Epithelial cell of proximal tubule (primary cell): ENCODE measurements around the gene PPM1J. TPM values are rescaled to one million over a fixed set of nuclear protein-coding genes. Genes with fewer than 3 reads are reported as not detected.

ENCODE experiments used
- DNase-seq: peaks from one replicate; pipeline ENCODE4 v3.0.0-alpha.2; 2011; ENCODE audit warnings: low read depth
- H3K4me3 ChIP-seq: 2 replicates; pipeline ENCODE4 v1.5.1; 2011; ENCODE audit warnings: low read depth, mild to moderate bottlenecking, low read length
- CTCF ChIP-seq: conservative IDR thresholded peaks from 2 replicates; pipeline ENCODE4 v1.5.1; 2012; ENCODE audit warnings: low read depth, mild to moderate bottlenecking, low read length
- total RNA-seq: library from RNA; depleted of rRNA; stranded (reverse); fragments of >200 nt; gene quantifications from 2 replicates; pipeline ENCODE4 v1.2.3, GENCODE V29; 2015

The PPM1J gene
- total RNA-seq, 1 donor from 2014 or later: 3.2 TPM

DNA sequence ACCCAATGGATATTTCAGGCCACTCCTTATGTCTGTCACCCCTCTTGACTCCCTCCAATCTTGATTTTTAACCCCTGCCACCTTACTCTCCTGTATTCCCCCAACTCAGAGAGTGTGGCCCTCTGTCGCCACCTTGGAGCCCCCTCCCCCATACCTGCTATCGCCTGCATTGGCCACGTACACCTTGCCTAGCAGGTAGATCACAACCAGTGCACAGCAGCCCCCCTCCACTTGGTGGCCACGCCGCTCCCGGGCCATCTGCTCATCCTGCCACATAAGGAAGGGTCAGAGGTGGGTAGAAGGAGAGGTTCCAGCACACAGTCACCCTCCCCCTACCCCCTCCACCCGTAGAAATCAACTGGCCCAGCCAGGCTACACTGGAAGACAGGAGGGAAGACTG is 2.9 kb downstream of the PPM1J start:
- no peak for DNase-seq
- H3K4me3 ChIP-seq: no peak overlapping the region
- no peak for TF ChIP-seq CTCF

GRCh38 chr1:112711670-112712069 is 3.5 kb downstream of the PPM1J start:
- DNase-seq: no peak
- H3K4me3 ChIP-seq: no peak overlapping the region
- TF ChIP-seq CTCF: no peak

GRCh38 chr1:112711041-112711440 is 4.1 kb downstream of the PPM1J start:
- DNase-seq: no peak
- no peak for TF ChIP-seq CTCF
- no peak overlapping the region for H3K4me3 ChIP-seq

DNA sequence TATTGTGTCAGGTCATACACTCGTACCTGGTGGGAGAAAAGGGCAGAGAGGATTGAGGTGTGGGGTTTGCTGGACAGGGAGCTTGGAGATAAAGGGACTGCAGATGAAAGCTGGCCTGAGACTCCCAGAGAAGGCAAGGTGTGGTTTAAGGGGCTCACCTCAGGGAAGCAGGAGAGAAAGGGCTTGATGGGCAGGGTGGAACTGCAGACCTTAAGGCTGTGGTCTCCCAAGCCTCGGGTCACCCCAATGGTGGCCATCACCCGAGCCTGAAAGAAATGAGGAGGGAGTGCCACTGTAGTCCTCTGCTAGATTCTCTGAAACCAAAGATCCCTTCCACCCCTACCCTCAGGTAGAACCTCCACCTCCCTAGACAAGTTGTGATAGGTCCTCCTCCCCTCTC is 4.5 kb downstream of the PPM1J start:
- no peak for DNase-seq
- no peak overlapping the region for H3K4me3 ChIP-seq
- no peak for TF ChIP-seq CTCF

GRCh38 chr1:112710159-112710558 is 5.0 kb downstream of the PPM1J start:
- TF ChIP-seq CTCF: no peak
- H3K4me3 ChIP-seq: no peak overlapping the region
- no peak for DNase-seq

- H3K4me3 ChIP-seq: no peak overlapping the region
- TF ChIP-seq CTCF: no peak
- DNase-seq: no peak
Observed at GRCh38 chr1:112708489-112708888, 6.6 kb downstream of the PPM1J start.

DNA sequence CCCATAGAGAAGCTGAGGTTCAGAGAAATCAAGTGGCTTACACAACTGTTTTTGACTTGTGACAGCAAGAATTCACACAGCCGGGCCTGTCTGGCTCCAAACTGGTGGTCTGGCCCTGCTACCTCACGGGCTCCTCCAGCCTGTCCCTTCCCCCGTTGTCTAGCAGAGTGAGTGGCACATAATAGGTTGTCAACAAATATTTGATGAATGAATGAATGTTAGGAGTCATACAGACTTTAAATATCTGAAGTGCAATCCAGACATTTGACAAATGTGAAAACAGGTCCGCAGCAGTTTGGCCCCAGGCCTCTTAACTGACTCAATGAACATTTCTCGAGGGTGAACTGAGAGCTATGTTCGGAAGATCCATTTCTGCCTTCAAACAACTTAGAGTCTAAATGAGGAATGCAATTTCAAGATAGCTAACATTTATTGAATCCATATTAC is 7.1 kb downstream of the PPM1J start:
- no peak for DNase-seq
- TF ChIP-seq CTCF: no peak
- peak overlapping the region; percentile 95 for H3K4me3 ChIP-seq
